Liver (tissue), 9 donors: ENCODE data around the gene AMOTL1. TPM values are rescaled to one million over a fixed set of nuclear protein-coding genes. Genes with fewer than 3 reads are reported as not detected.

Source experiments
- DNase-seq: peaks from one replicate; pipeline ENCODE4 v3.0.0-alpha.2; 2017; ENCODE audit warnings: low spot score
- H3K27ac ChIP-seq, 2 donors: one replicate each; pipeline ENCODE4 v1.7.0; 2013; ENCODE audit warnings: inconsistent platforms in 2 of 2, low read length in 2 of 2, control low read depth in 1 of 2, low read depth in 1 of 2, mild to moderate bottlenecking in 1 of 2
- H3K27me3 ChIP-seq, 4 donors: one replicate each; pipeline versions ENCODE4 v1.6.1 to v1.7.0; 2013; ENCODE audit warnings: low read length in 3 of 4, inconsistent platforms in 1 of 4, mild to moderate bottlenecking in 1 of 4, moderate library complexity in 1 of 4; ENCODE audit not compliant: control insufficient read depth in 4 of 4, insufficient read depth in 4 of 4
- H3K36me3 ChIP-seq, 4 donors: one replicate each; pipeline versions ENCODE4 v1.6.1 to v1.7.0; 2013; ENCODE audit warnings: low read length in 3 of 4, mild to moderate bottlenecking in 3 of 4, low read depth in 1 of 4, moderate library complexity in 1 of 4; ENCODE audit not compliant: control insufficient read depth in 4 of 4, insufficient read depth in 3 of 4
- H3K4me1 ChIP-seq, 4 donors: one replicate each; pipeline versions ENCODE4 v1.6.1 to v1.7.0; 2013; ENCODE audit warnings: low read length in 3 of 4, mild to moderate bottlenecking in 3 of 4, moderate library complexity in 1 of 4; ENCODE audit not compliant: control insufficient read depth in 4 of 4, insufficient read depth in 4 of 4
- H3K4me3 ChIP-seq, 3 donors: one replicate each; pipeline versions ENCODE4 v1.6.1 to v1.7.0; 2013; ENCODE audit warnings: low read length in 3 of 3, control low read depth in 1 of 3, low read depth in 1 of 3, mild to moderate bottlenecking in 1 of 3
- H3K9ac ChIP-seq, 2 donors: one replicate each; pipeline ENCODE4 v1.7.0; 2013; ENCODE audit warnings: low read length in 2 of 2, mild to moderate bottlenecking in 2 of 2, moderate library complexity in 2 of 2, control low read depth in 1 of 2, low read depth in 1 of 2
- H3K9me3 ChIP-seq, 4 donors: one replicate each; pipeline versions ENCODE4 v1.6.1 to v1.7.0; 2013; ENCODE audit warnings: low read length in 3 of 4; ENCODE audit not compliant: control insufficient read depth in 4 of 4
- CTCF ChIP-seq: fragments of 150-350 bp; IDR thresholded peaks from 2 replicates; pipeline ENCODE4 v1.5.1; 2017; ENCODE audit warnings: improper control_type of control experiment, low read depth, low read length; ENCODE audit not compliant: missing input control
- EGR1 ChIP-seq, 2 donors: IDR thresholded peaks; 2 replicates each; pipeline ENCODE4 v1.6.1; 2016 to 2018; ENCODE audit warnings: antibody characterized with exemption in 2 of 2, low read depth in 2 of 2
- FOXA2 ChIP-seq: IDR thresholded peaks from 2 replicates; pipeline ENCODE4 v1.6.1; 2016; ENCODE audit warnings: antibody characterized with exemption
- GABPA ChIP-seq, 2 donors: IDR thresholded peaks in 1 of 2; conservative IDR thresholded peaks in 1 of 2; 2 replicates each; pipeline ENCODE4 v1.6.1; 2016; ENCODE audit warnings: antibody characterized with exemption in 2 of 2, mild to moderate bottlenecking in 1 of 2, moderate library complexity in 1 of 2
- RAD21 ChIP-seq, 2 donors: IDR thresholded peaks; 2 replicates each; pipeline ENCODE4 v1.6.1; 2016; ENCODE audit warnings: antibody characterized with exemption in 2 of 2, mild to moderate bottlenecking in 2 of 2
- REST ChIP-seq: IDR thresholded peaks from 2 replicates; pipeline ENCODE4 v1.6.1; 2016; ENCODE audit warnings: antibody characterized with exemption, mild to moderate bottlenecking
- RXRA ChIP-seq, 2 donors: IDR thresholded peaks; 2 replicates each; pipeline ENCODE4 v1.6.1; 2017 to 2018; ENCODE audit warnings: antibody characterized with exemption in 2 of 2, mild to moderate bottlenecking in 1 of 2
- TAF1 ChIP-seq: conservative IDR thresholded peaks from 2 replicates; pipeline ENCODE4 v1.6.1; 2016; ENCODE audit warnings: antibody characterized with exemption, mild to moderate bottlenecking
- ZBTB33 ChIP-seq: IDR thresholded peaks from 2 replicates; pipeline ENCODE4 v1.6.1; 2016; ENCODE audit warnings: antibody characterized with exemption
- WGBS: extraction: QIAGEN DNeasy Blood & Tissue Kit; methylation state at CpG from one replicate; pipeline ENCODE4 v1.1.7; 2013; 5-methylcytosine and 5-hydroxymethylcytosine counted together
- polyA plus RNA-seq, 2 donors: library from polyadenylated mRNA; stranded (reverse) in 1 of 2; unstranded in 1 of 2; fragments of 200-250 nt in 1 of 2; fragments of >200 nt in 1 of 2; fragmentation: Nextera tagmentation in 1 of 2; extraction: Ambion mirVana in 1 of 2; gene quantifications; one replicate each; pipeline versions ENCODE4 v1.2.1 to v1.2.3, GENCODE V29; 2013 to 2015
- total RNA-seq, 2 donors: library from RNA; depleted of rRNA; stranded (reverse); fragments of >200 nt; gene quantifications; one replicate each; pipeline ENCODE4 v1.2.3, GENCODE V29; 2014
- TF ChIP-seq, protein P1 (sequence below): IDR thresholded peaks from 2 replicates; pipeline ENCODE4 v1.6.1; 2016; ENCODE audit warnings: antibody characterized with exemption
- TF ChIP-seq, protein P2 (sequence below): IDR thresholded peaks from 2 replicates; pipeline ENCODE4 v1.6.1; 2016; ENCODE audit warnings: antibody characterized with exemption
- donor health status: healthy.
- donor health status: healthy.
- donor health status: healthy.
- donor health status: healthy.
- donor health status: healthy.

AMOTL1 gene
- total and polyA plus RNA-seq, 4 donors: 2.2 to 29.5 (median 7.2) TPM

DNA sequence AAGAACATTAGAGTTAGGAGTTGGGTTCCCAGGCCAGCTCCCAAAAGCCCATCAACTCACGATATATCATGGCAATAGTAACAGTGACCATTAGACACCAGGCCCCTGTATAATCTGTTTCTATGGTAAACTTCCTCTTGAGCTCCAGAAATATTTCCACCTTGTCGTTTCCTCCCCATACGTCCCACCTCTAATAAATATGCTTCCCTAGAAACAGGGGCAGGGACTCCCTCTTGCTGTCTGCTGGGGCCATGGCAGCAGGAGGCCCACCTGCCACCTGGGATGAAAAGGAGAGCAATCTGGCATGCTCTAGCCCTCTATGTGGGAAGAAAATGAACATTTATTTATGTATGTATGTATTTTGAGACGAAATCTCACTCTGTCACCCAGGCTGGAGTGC is 32.2 kb upstream of the AMOTL1 start:
- TF ChIP-seq RAD21 (IDR thresholded peaks at IDR 0.05): no peak
- no peak for TF ChIP-seq RXRA (IDR thresholded peaks at IDR 0.05)
- no peak for TF ChIP-seq EGR1 (IDR thresholded peaks at IDR 0.05; ENCODE audit: low read depth in 2 of 2)
- TF ChIP-seq, protein P1, sequence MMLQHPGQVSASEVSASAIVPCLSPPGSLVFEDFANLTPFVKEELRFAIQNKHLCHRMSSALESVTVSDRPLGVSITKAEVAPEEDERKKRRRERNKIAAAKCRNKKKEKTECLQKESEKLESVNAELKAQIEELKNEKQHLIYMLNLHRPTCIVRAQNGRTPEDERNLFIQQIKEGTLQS: no peak
- H3K9me3 ChIP-seq: no peaks in the 10 kb centered on the region
- H3K27me3 ChIP-seq: no peaks in the 10 kb centered on the region
- no peaks in the 10 kb centered on the region for H3K36me3 ChIP-seq
- H3K9ac ChIP-seq: no peak overlapping the region
- 78% methylated on average over 4 of the region's 4 CpGs for WGBS
- H3K4me3 ChIP-seq: no peak overlapping the region
- no peak for DNase-seq
- peaks cover 4 to 9% (median 7%) of the 10 kb centered on the region in 4 donors for H3K4me1 ChIP-seq
- H3K27ac ChIP-seq: no peak overlapping the region

DNA sequence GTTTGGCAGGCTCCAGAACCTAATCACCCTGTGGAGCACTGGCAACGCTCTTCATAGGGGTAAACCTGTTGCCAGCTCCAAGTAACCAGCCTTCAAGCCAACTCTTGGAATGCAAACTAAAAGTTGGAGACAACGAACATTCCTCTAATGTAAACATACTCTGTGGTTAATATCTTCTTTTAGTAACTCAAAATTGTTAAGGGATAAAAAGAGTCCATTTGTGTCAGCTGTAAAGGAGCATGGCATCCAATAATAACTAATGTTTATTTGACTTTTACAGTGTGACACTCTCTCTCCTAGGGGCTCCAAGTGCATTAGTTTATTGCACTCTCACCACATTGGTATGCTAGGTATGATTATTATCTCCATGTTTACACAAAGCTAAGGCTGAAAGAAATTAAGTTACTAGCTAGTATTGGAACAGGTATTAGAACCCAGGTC is 31.0 kb upstream of the AMOTL1 start:
- Histone ChIP-seq H3K9me3 (no peaks in the 10 kb centered on the region), H3K27ac (no peak overlapping the region), H3K4me3 (no peak overlapping the region), H3K4me1 (peaks cover 4 to 16% (median 9%) of the 10 kb centered on the region in 4 donors), H3K27me3 (no peaks in the 10 kb centered on the region), H3K36me3 (no peaks in the 10 kb centered on the region), H3K9ac (no peak overlapping the region)
- 47% methylated on average over 2 of the region's 2 CpGs for WGBS
- no peak for DNase-seq
- no peak for TF ChIP-seq GABPA (IDR thresholded peaks at IDR 0.05 in 1 of 2, conservative IDR thresholded peaks at IDR 0.05 in 1 of 2)
- TF ChIP-seq EGR1 (IDR thresholded peaks at IDR 0.05; ENCODE audit: low read depth in 2 of 2): no peak
- TF ChIP-seq FOXA2: no peak
- TF ChIP-seq, protein P2, sequence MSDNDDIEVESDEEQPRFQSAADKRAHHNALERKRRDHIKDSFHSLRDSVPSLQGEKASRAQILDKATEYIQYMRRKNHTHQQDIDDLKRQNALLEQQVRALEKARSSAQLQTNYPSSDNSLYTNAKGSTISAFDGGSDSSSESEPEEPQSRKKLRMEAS: no peak
- TF ChIP-seq, protein P1: no peak
- no peak for TF ChIP-seq RXRA (IDR thresholded peaks at IDR 0.05)
- no peak for TF ChIP-seq TAF1
- no peak for TF ChIP-seq ZBTB33
- TF ChIP-seq REST: no peak
- no peak for TF ChIP-seq CTCF
